ENCODE measurements around the gene ZNF800.

ZNF800 gene

DNA sequence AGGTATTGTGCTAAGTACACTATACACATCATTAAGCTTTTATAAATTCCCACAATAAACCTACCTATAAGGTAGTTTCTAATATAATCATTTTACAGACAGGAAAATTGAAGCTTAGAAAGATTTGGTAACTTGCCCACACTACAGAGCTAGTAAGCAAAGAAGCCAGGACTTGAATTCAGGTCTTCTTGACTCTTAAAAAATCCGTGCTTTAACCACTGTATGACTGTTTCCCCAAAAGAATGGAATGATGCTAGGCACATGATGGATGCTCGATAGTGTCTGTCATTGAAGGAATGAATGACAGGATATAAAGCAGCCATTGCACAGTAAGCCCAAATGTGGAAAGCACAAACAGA, 26.6 kb downstream of the ZNF800 start:
- CTCF ChIA-PET, result interaction anchor here (0.7 to 1.5 kb wide), 2 partner anchors 18 to 81 kb away, joined by 3 to 4 read pairs; no protein-coding TSS in a partner anchor
- H3K4me1 ChIP-seq (ENCODE audit: control insufficient read depth, insufficient read depth, low read length), result no peaks in the 10 kb centered on the region
- H3K27ac ChIP-seq (ENCODE audit: extremely low read depth, low read depth, low read length), result no peak overlapping the region
- H3K36me3 ChIP-seq (ENCODE audit: control insufficient read depth in 2 of 2, insufficient read depth in 1 of 2, low read length in 2 of 2), result peaks cover 4 to 9% of the 10 kb centered on the region in 2 experiments; a peak in 2 of 3 replicates
- H3K9me3 ChIP-seq (ENCODE audit: control insufficient read depth, insufficient read depth, low read depth, low read length), result no peaks in the 10 kb centered on the region
- POLR2A ChIA-PET, result no interaction called here
- H3K4me3 ChIP-seq (ENCODE audit: low read depth, low read length), result no peak overlapping the region
- no peak for TF ChIP-seq GLI4 (tag by site-specific recombination; IDR thresholded peaks at IDR 0.05)

DNA sequence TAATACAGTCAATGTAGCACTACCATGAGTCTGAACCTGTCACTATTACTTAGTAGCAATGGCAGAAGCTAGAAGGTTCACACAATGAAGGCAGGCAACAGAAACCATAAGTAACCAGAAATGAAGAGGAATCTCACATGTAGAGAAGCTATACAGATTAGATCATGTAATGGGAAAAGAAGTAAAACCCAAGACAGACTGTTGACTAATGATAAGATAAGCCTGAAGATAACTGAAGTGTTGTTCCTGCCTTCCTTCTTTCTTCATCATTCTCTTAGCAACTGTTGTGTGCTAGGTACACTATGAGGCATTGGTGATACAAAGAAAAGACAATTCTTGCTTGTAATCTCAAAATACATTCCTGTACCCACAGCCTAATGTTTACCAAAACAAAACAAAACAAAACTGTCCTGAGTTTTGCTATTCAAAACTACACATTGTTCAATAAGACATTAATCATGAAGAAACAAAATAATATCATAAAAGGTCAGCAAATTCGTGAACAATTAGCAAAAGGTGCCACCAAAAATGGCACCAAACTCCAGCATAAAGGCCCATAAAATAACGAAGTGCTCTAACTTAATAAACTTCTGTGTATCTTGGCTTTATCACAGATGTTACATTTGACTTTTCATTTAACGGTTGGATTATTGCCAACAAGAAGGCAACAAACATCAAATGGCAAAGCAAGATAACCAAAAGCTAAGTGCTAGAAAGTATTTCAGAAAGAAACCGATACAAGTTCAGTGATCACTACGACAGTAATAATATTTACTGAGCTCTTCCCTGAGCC, 27.1 kb downstream of the ZNF800 start:
- Histone ChIP-seq H3K4me1 (ENCODE audit: control insufficient read depth, insufficient read depth, low read length) (no peaks in the 10 kb centered on the region), H3K36me3 (ENCODE audit: control insufficient read depth in 2 of 2, insufficient read depth in 1 of 2, low read length in 2 of 2) (peaks cover 4 to 14% of the 10 kb centered on the region in 2 experiments; a peak in 2 of 3 replicates), H3K27ac (ENCODE audit: extremely low read depth, low read depth, low read length) (no peak overlapping the region), H3K4me3 (ENCODE audit: low read depth, low read length) (no peak overlapping the region), H3K9me3 (ENCODE audit: control insufficient read depth, insufficient read depth, low read depth, low read length) (no peaks in the 10 kb centered on the region)
- ChIA-PET CTCF (interaction anchor here (0.7 to 1.0 kb wide), 2 partner anchors 17 to 82 kb away, joined by 3 to 5 read pairs; no protein-coding TSS in a partner anchor), POLR2A (no interaction called here)
- TF ChIP-seq ZNF10 (tag by site-specific recombination; IDR thresholded peaks at IDR 0.05) (no peak), ZNF473 (tag by site-specific recombination; IDR thresholded peaks at IDR 0.05) (no peak), ZNF571 (tag by site-specific recombination; IDR thresholded peaks at IDR 0.05) (no peak), ZNF335 (tag by site-specific recombination; conservative IDR thresholded peaks at IDR 0.05) (no peak), ZNF404 (tag by site-specific recombination; IDR thresholded peaks at IDR 0.05) (no peak), ZNF560 (tag by site-specific recombination; IDR thresholded peaks at IDR 0.05; ENCODE audit: borderline replicate concordance) (no peak), ZNF549 (tag by site-specific recombination; IDR thresholded peaks at IDR 0.05) (no peak), ZNF202 (tag by site-specific recombination; IDR thresholded peaks at IDR 0.05; ENCODE audit: borderline replicate concordance) (no peak), ZBTB10 (tag by site-specific recombination; IDR thresholded peaks at IDR 0.05) (no peak), ZNF621 (tag by site-specific recombination; IDR thresholded peaks at IDR 0.05) (no peak), ZNF18 (tag by site-specific recombination; IDR thresholded peaks at IDR 0.05) (no peak)

DNA sequence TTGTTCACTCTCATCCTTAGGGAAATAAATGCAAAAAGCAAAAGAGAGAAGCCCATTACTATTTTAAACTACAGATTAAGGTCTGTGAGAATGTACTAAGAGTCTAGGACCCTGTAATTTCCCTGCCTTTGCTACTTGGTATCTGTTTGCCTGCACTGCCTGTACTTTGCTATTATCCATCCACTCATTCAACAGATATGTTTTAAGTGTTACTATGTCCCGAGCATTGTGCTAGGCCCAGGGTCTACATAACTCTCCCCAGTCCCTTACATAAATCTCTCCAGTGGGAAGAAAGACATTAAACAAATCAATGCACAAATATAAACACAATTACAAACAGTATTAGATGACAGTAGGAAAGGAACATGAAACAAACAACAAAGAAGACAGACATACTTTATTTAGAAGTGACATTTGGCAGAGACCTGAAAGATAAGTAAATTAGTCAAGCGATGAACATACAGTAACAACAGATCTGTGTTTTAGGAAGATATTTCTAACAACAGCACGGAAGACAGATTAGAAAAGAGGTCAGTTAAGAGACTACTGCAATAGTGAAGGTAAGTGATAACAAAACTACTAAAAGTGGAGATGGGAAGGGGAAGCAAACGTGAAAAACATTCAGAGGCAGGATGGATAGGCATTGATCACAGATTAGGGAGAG, 30.0 kb downstream of the ZNF800 start:
- peaks cover 4 to 14% of the 10 kb centered on the region in 2 experiments; a peak in 2 of 3 replicates for H3K36me3 ChIP-seq (ENCODE audit: control insufficient read depth in 2 of 2, insufficient read depth in 1 of 2, low read length in 2 of 2)
- ChIA-PET POLR2A (interaction anchor here (0.6 kb wide), 1 partner anchor 30 kb away, joined by 3 read pairs; the partner anchor contains the start of gene ZNF800), CTCF (no interaction called here)
- H3K9me3 ChIP-seq (ENCODE audit: control insufficient read depth, insufficient read depth, low read depth, low read length), result no peaks in the 10 kb centered on the region
- TF ChIP-seq ZNF23 (tag by site-specific recombination; IDR thresholded peaks at IDR 0.05; ENCODE audit: borderline replicate concordance), result no peak
- no peak for TF ChIP-seq ZNF155 (tag by site-specific recombination; IDR thresholded peaks at IDR 0.05)
- TF ChIP-seq KLF1 (tag by site-specific recombination; IDR thresholded peaks at IDR 0.05), result no peak
- TF ChIP-seq ZNF274 (IDR thresholded peaks at IDR 0.05; ENCODE audit: low read length), result no peak
- no peak for TF ChIP-seq ZNF274 (tag by site-specific recombination; IDR thresholded peaks at IDR 0.05; ENCODE audit: borderline replicate concordance)
- no peak for TF ChIP-seq SCRT2 (tag by site-specific recombination; IDR thresholded peaks at IDR 0.05)
- no peak for TF ChIP-seq HOXD13 (CRISPR knock-in tag; IDR thresholded peaks at IDR 0.05; ENCODE audit: borderline replicate concordance)
- TF ChIP-seq WT1 (tag by site-specific recombination; IDR thresholded peaks at IDR 0.05), result no peak
- no peak for TF ChIP-seq ZFP41 (tag by site-specific recombination; IDR thresholded peaks at IDR 0.05; ENCODE audit: borderline replicate concordance)
- TF ChIP-seq ZNF211 (tag by site-specific recombination; IDR thresholded peaks at IDR 0.05; ENCODE audit: low read depth), result no peak
- no peak for TF ChIP-seq ZNF157 (tag by site-specific recombination; IDR thresholded peaks at IDR 0.05)
- no peak for TF ChIP-seq ZFP3 (tag by site-specific recombination; IDR thresholded peaks at IDR 0.05; ENCODE audit: low read depth)
- no peak overlapping the region for H3K4me3 ChIP-seq (ENCODE audit: low read depth, low read length)
- no peaks in the 10 kb centered on the region for H3K4me1 ChIP-seq (ENCODE audit: control insufficient read depth, insufficient read depth, low read length)
- H3K27ac ChIP-seq (ENCODE audit: extremely low read depth, low read depth, low read length), result no peak overlapping the region

Measured in HEK293 (cell line).